Pulmonary artery endothelial cell (primary cell): ENCODE data around the gene A3GALT2. TPM values are rescaled to one million over a fixed set of nuclear protein-coding genes. Genes with fewer than 3 reads are reported as not detected.
"Not testable (repeated sequence)": the region's sequence is repeated elsewhere in the genome, so short reads cannot be mapped to it uniquely, and the experiment has no call there.

Experiments used
- DNase-seq: peaks from one replicate; pipeline ENCODE4 v3.0.0-alpha.2; 2011; ENCODE audit warnings: low read depth, low spot score
- total RNA-seq: library from RNA; depleted of rRNA; stranded (reverse); fragments of >200 nt; gene quantifications from 2 replicates; pipeline ENCODE4 v1.2.3, GENCODE V29; 2014

Gene A3GALT2
- total RNA-seq, 1 donor from 2014 or later, result not detected

DNA sequence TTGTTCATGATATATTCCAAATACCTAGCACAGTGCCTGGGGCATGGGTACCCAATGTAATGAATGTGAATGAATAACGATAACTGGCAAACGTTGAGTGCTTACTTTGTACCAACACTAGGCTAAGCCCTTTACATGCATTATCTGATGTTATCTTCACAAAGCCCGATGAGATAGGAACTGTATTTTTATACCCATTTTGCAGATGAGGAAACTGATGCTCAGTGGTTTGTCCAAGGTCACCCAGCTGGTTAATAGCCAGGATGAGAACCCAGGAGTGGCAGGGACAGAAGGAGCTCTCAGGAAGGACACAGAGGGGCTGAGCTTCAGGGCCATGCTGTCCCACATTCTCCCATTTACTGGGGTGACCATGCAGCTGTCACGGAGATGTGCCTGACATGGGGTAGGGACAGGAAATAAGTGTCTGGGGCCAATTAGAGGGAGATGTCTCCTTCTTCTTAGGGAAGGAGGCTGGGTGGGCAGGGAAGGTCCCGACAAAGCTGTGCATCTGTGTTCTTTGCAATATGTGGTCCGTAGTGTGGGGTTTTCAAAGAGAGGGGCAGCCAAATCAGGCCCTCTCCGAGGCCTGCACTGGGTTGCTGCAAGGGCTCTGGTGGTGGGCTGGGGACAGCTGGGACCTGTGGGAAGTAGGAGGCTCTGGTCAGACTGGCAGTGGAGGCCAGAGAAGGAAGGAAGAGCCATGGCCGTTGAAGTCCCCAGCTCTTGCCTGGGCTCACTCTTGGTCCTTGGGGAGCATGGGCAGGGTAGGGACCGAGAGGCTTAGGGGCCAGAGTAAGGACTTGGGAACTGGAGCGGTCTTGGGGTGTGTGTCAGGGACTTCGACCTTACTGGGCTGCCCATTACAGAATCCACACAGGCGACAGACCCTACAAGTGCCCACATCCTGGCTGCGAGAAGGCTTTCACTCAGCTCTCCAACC, 26.6 kb downstream of the A3GALT2 start:
- no peak for DNase-seq

DNA sequence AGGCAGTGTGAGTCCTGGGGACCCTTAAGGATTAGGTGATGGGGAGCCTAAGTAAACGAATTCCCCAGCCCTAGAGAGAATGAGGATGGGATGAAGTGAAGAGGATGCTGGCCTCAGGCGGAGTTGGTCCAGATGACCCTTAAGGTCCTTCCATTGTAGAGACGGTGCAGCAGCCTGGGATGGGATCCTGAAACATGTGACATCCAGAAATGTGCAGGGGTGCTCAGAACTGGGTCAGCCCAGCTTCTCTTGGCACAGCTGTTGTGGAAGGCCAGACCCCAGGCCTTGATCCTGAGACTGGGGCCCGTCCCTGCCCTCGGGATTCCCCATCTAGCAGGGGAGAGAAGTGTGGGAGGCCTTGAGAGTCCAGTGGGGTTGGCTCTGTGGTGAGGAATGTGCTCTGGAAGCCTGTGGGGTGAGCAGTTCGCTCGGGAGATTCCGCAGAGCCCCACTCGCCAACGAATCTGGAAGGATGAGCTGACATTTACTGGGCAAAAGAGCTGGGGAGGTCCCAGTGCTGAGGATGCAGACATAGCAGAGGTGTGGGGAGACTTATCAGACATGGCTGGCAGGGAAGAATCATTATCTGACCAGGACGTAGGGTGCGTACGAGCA, 28.1 kb downstream of the A3GALT2 start:
- no peak for DNase-seq

DNA sequence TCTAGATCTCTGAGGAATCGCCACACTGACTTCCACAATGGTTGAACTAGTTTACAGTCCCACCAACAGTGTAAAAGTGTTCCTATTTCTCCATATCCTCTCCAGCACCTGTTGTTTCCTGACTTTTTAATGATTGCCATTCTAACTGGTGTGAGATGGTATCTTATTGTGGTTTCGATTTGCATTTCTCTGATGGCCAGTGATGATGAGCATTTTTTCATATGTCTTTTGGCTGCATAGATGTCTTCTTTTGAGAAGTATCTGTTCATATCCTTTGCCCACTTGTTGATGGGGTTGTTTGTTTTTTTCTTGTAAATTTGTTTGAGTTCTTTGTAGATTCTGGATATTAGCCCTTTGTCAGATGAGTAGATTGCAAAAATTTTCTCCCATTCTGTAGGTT, 30.3 kb downstream of the A3GALT2 start:
- DNase-seq, result not testable (repeated sequence)

DNA sequence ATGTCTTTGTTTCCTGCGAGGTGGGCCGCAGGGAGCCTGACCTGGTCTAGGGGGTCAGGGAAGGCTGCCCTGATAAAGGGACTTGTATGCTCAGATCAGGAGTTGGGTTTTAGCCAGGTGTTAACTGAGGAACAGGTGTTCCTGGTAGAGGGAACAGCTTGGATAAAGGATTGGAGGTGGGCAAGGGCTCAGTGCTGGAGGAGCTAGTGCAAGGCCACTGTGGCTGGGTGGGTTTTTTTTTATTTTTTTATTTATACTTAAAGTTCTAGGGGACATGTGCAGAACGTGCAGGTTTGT, 31.1 kb downstream of the A3GALT2 start:
- DNase-seq, result no peak

DNA sequence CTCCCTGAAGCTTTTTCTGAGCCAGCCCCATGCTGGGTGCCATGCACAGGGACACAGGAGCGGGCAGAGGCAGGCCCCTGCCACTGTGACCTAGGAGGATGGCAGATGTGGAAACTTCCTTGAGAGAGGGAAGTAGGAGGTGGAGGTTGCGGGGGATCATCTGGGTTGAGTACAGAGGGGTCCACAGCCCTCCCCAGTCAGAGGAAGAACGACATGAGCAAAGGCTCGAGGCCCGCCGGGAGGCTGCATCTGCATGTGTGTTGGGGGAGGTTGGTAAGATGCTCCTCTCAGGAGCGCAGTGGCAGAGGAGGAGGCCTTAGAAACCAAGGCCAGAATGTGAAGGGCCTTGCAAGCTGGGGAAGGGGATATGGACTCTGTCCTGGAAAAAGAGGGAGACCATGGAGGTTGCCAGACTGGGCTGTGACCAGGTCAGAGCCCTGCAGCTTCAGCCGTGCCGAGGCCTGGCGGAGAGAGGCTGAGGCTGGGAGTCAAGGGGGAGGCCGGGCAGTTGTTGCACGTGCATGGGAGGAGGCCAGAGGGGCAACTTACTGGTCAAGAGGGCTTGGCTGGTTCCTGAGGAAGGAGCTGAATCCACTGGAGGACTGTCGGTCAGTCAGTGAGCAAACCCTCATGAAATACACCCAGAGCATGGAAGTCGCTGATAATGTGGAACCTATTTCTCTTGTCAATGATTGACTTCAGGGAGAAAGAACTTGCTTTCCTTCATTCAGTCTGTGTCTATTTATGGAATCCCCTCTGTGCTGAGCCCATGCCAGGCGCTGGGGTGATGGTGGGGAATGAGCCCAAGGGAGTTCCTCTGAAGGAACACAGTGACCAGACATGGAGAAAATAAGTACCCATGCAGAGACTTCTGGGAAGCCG, 31.7 kb downstream of the A3GALT2 start:
- DNase-seq, result no peak

DNA sequence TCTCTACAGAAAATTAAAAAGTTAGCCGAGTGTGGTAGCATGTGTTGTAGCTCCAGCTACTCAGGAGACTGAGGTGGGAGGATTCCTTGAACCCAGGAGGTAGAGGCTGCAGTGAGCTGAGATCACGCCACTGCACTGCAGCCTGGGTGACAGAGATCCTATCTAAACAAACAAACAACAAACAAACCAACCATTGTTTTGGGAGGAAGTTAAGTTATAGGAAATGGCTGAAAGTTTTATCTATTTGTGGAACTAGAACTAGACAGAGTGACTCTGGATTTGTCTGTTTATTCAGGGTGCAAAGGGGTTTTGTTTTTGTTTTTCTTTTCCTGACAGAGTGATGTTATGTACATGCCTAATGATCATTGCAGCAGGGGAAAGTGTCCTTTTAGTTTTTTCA, 33.6 kb downstream of the A3GALT2 start:
- DNase-seq, result no peak

DNA sequence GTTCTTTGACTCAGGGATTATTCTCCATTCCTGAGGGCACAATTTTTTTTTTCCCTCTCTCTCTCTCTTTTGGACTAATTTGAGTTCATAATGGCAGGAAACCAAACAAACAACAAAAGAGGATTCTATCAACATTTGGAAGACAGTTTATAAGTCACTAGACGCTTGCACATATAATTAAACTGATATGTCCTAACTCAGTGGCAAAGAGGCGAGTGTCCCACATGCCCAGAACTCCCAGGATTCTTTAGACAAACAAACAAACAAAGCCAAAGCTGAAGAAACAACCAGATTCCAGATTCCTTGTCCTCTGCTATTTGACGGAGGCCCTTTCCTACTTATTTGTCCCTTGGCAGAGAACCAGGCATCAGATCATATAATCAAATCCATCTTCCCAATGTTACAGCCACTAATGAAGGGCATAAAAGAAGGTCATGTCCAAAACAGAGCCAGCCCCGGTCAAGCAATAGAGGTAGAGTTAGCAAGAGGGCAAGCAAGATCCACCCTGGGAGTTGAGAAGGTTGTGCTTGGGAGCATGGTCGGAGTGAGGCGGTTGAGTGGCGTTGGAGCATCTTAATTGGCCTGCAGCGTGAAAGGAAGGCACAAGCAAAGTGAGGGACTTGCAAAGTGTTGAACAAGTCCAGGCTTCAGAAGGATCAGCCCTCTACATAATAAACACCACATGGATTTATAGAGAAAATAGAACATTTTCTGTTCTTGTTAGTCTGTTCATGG, 34.3 kb downstream of the A3GALT2 start:
- DNase-seq, result no peak

DNA sequence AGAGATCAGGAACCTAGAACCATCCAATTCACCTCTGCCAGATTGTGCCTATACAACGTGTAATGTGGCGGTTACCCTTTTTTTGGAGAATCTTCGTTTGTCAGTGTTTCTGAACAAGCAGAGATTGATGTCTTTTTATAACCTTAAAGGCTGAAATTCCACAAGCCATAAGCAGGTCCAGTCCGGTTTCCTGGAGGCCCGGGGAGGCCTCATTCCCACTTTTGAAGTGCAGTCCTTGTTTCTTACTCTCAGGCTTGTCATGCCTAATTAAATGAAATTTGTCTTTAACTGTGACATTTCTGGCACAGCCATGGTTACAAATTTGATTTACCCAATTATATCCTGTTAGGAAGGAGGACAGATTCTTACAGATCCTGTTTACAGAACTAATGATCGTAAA, 36.8 kb downstream of the A3GALT2 start:
- no peak for DNase-seq

DNA sequence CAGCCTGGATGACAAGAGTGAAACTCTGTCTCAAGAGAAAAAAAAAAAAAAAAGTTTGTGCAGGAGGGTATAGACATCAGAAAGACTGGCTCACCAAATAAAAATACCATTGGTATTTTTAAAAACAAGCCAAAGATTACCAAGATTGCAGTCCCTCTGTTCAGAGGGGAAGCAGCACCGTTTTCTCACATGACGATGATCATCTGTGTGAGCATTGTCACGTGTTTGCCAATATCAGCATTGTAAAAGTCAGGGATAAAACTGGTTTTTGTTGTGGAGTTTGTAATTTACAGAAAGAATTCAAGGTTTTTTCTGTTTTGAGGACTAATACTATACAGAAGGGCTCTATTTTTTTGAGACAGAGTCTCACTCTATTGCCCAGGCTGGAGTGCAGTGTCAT, 38.1 kb downstream of the A3GALT2 start:
- no peak for DNase-seq

DNA sequence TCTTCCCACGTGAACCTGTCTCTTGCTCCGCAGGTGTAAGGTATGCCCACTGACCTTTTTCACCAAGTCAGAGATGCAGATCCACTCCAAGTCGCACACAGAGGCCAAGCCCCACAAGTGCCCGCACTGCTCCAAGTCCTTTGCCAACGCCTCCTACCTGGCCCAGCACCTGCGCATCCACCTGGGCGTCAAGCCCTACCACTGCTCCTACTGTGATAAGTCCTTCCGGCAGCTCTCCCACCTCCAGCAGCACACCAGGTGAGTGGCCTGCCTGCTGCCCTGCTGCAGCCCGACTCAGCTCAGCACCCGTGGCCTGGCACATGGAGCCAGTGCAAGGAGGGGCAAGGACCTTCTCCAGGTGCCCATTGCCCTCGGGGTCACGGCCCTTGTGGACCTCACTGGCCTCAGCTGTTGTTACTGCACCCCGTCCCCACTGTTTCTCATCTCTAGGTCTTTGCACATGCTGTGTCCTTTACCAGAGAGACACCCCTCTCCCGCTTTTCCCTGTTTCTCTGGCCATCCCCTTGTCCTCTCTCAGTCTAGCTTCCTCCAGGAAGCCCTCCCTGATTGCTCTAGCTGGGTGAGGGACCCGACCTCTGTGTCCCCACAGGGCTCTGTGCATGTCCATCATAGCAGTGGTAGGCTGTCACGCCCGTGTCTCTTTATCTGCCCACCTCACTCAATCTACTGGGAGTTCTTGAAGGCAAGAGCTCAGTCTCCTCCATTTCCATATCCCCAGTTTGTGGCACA, 39.2 kb downstream of the A3GALT2 start:
- DNase-seq, result no peak

DNA sequence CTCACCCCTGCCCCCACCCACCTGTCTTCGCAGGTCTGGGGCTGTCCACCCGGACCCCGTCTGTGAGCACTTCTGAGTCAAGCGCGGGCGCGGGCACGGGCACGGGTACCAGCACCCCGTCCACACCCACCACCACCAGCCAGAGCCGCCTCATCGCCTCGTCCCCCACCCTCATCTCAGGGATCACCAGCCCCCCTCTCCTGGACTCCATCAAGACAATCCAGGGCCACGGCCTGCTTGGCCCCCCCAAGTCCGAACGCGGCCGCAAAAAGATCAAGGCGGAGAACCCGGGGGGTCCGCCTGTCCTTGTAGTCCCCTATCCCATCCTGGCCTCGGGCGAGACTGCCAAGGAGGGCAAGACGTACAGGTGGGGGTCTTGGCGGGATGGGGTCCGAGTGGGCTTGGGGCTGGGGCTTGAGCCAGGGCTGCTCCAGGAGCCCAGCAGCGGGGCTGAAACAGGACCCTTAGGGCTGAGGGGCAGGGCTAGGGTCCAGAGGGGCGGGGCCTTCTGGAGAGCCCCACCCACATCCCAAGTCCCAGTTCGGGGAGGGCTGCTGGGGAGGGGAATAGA, 40.7 kb downstream of the A3GALT2 start:
- DNase-seq, result no peak

DNA sequence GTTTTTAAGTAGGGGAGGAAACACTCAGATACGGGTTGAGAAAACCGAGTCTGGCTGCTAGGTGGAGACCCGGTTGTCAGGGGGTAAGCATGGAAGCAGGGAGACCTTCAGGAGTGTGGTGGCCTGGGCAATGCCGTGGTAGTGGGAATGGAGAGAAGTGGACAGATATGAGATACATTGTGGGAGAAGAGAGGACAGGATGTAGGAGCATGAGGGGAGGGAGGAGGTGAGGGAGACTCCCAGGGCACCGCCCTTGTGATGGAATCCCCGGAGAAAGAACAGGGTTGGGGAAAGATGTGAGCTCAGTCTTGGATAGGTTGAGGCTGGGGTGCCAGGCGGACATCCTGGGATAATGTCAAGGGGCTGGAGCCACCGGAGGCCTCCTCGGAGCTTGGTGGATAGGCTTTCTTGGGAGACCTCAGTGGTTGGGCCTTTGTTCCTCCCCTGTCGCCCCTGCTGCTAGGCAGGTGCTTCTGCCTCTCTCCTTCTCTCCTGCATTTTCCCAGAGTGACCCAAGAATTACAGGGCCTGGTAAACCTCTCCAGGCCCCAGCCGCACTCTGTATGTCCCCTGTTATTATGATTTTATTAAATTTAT, 43.3 kb downstream of the A3GALT2 start:
- DNase-seq, result no peak

DNA sequence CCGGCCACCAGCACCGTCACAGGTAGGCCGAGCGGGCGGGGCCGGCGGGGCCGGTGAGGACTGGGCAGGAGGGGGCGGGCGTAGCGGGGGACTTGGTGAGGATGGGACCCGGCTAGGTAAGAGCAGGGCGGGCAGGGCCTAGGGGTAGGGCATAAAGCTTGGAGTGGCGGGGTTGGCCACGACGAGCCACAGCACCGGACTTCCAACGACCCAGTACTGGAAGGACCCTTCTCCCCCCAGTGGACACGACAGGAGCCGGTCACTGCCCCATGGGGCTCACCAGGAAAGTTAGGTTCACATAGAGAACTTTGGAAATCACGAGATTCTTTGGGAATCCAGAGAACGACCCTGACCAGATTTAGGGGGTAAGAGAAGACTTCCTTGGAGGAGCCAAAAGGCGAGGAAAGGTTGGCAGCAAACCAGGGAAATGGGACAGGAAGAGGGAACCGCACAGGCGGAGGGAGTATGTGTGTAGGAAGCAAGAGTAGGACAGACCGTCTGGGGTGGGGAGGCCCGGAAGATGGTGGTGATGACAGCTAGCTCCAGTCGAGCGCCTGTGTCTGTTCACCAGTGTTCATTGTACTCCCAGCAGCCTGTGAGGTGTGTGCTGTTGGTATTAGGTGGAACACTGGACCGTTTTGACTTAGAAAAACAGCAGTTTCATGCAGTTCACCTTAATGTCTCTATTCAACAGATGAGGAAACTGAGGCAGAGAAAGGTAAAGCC, 44.2 kb downstream of the A3GALT2 start:
- DNase-seq, result no peak

DNA sequence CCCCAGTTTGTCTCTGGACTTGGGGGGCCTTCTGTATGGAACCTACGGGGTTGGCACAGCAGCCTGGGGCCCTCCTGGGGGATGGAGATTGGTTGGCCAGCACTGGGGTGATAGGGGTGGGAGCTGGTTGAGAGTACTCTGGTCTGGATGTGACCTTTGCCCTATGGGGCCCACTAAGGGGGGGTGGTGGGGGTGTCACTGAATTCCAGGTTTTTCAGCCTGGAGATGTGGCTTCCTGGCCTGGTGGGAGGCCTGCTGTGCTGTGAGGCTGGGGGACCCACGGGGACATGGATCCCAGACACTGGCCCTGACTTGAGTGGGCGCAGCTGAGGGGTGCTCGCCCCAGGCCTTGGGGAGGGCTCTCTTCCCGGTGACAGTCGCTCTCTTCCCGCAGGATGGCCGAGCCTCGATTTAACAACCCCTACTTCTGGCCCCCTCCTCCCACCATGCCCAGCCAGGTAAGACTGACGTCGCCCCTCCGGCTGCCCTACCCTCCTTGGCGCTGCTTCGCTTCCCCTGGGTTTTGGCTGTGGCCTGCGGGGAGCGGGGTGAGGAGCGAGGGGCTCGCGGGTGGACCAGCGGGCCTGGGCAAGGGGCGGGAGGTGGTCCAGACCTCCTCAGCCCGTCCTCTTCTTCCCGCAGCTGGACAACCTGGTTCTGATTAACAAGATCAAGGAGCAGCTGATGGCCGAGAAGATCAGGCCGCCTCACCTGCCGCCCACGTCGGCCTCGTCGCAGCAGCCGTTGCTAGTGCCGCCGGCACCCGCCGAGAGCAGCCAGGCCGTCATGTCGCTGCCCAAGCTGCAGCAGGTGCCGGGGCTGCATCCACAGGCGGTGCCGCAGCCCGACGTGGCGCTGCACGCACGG, 45.0 kb downstream of the A3GALT2 start:
- no peak for DNase-seq

DNA sequence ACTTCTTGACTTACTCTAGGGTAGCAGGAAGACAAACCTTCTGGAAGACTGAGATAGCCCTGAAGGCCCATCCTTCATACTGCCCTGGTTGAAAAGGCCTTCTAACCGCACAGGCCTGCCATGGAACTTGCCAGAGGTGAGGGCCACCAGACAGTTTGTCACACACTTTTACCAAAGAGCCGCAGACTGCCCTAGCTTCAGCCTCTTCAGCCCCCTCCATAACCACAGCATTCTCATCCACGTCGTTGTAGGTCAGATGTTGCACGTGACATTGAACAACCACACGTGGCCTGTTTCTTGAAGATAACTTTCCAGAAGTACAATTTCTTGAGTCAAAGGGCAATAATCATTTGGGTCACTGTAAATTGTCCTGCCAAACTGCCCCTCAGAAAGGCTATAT, 45.7 kb downstream of the A3GALT2 start:
- DNase-seq, result no peak

DNA sequence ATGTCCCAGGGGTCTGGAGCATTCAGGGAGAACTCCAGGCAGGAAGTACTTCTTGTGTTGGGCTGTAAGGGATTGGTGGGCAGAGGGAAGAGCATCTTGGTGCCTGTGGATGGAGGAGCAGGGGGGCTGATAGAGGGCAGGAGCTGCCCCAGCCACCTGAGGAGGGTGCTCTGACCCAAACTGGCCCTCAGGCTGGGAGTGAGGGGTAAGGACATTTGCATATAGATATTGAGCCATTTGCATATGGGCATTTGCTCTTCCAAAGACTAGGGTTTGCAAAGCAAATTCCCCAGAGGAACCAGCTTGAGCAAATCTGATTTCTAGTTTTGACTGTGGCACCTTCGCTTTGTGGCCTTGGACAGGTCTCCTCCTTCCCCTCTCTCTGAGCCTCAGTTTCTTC, 46.5 kb downstream of the A3GALT2 start:
- no peak for DNase-seq

DNA sequence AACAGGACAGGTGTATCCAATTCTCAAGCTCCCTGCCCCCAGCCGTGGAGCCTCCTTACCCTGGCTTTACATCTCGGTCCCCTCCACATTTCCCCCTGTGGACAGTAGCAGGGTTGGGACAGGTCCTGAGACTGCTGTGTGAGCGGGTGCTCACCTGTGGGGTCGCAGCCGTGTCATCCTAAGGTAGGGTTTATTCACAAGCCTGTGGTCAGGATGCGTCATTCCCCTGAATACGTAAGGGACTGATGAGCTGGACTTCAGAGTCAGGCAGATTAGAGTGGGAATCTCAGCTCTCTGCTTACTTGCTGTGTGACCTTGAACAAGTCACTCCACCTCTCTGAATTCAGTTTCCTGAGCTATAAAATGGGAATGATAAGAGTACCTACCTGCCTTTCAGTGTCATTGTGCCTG, 46.9 kb downstream of the A3GALT2 start:
- no peak for DNase-seq

DNA sequence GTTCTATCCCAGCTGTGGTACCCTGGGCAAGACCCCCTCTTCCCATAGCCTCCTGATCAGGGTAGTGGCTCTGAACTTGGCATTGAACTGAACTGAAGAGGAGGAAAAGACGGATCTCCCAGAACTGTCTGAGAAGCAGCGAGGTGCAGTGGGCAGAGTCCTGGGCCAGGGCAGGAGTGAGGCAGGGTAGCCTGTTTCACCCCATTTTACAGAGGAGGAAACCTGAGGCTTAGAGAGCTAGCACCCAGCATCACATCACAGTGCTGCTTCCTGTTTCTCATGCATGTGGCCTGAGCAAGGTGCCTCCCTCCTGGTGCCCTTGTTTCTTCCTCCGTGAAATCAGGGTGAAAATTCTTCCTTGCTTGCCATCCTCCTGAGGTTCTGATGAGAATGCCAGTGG, 47.5 kb downstream of the A3GALT2 start:
- no peak for DNase-seq
